NCI-H1436 treated with DMSO at 0.1 percent for 48 hours (cell line): ENCODE results near the gene SLC25A42.
"Not testable (repeated sequence)": the region's sequence is repeated elsewhere in the genome, so short reads cannot be mapped to it uniquely, and the experiment has no call there.

Experiments
- DNase-seq: peaks from one replicate; lab custom pipeline; 2025; lab: John Stamatoyannopoulos, UW

The SLC25A42 gene, protein sequence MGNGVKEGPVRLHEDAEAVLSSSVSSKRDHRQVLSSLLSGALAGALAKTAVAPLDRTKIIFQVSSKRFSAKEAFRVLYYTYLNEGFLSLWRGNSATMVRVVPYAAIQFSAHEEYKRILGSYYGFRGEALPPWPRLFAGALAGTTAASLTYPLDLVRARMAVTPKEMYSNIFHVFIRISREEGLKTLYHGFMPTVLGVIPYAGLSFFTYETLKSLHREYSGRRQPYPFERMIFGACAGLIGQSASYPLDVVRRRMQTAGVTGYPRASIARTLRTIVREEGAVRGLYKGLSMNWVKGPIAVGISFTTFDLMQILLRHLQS

DNA sequence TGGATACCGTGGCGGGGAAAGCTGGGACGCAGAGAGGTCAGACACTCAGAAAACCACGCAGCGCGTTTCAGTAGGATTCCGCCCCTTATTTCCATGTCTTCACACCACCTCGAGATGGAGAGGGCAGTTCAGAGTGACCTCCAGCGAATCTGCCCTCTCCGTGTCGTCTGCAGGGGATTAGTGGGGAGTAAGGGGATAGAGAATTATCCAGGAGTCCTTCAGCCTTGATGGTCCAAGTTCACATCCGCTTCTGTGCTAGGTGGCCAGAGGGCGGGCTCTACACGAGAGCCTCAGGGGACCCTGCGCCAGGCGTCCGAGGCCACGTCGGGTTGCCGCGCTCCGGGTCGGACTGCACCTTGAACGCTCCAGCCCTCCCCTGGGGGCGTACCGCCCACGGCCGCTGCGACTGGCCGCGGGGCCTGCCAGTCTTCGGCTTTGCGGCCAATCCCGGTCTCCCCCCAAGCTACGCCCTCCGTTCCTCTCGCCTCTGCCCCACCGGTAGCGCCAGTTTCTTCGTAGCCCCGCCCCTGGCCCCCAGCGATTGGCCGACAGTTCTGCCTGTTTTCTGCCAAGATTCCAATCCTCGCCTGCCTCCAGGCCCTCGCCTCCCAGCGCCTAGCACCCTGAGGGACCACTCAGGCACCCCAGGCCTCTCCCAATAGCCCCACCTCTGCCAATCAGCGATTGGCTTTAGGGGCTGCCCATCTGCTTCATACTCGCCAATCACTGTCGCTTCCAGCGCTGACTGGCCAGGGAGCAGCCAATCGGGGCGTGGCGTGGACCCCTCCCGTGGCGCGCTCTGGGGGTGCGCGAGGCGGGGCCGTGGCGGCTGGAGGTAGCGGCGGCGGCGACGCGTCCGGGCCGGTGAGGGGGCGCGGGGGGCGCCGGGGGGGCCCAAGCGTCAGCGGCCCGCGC lies at the start of gene SLC25A42:
TSS of gene SLC25A42 (plus strand) at position 812 of the 915 bp plus-strand sequence. CDS start 32,131 bp downstream, outside the sequence.
- DNase-seq = peak; percentile 94

GRCh38 chr19:19021115-19021514 lies 42.7 kb upstream of the SLC25A42 start:
- DNase-seq = no peak

GRCh38 chr19:19022380-19022961 lies 41.3 kb upstream of the SLC25A42 start:
- no peak for DNase-seq

GRCh38 chr19:19023376-19023775 lies 40.4 kb upstream of the SLC25A42 start:
- DNase-seq = not testable (repeated sequence)

GRCh38 chr19:19025861-19026260 lies 37.9 kb upstream of the SLC25A42 start:
- no peak for DNase-seq

DNA sequence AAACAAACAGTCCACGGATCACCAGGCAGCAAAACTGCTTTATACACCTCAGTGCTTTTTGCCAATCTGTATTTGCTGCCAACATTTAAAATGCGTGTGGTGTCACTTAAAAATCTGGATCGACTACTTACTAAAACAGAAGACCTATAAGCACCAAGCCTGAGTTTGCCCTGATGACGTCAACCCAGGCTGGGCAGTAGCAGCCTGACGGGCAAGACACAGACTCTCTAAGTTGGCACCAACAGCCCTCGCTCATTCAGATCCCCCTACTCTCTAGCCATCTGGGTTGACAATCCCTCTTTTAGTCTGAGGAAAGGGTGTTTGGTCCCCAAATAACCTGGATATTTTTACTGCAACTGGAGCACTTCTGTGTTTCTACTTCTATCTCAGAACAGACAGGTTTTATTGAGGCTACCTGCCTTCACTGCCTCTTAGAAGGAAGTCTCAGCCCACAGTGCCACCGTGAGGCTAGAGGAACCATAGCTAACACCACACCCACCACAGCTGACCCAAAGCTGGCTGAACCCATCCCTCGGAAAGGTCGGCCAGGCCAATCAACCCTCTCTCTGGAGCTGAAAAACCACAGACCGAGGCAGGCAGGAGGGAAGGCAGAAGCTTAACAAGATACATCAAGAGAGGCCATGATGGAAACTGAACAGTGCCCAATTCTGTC lies 37.4 kb upstream of the SLC25A42 start:
- DNase-seq = no peak

GRCh38 chr19:19027228-19027627 lies 36.6 kb upstream of the SLC25A42 start:
- no peak for DNase-seq

GRCh38 chr19:19028526-19028925 lies 35.3 kb upstream of the SLC25A42 start:
- DNase-seq = no peak

DNA sequence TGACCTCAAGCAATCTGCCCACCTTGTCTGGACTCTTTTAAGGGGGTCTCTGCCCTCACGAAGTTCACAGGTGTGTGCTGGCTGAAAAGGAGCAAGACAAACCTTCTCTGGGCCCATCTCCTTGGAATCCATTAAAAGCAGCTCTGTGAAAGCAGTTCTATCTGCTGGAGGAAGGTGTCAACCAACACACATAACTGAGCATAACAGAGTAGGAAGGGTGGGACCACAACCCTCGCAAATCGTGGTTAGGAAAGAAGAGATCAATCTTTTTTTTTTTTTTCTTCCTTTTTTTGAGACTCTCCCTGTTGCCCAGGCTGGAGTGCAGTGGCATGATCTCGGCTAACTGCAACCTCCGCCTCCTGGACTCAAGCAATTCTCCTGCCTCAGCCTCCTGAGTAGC lies 31.9 kb upstream of the SLC25A42 start:
- no peak for DNase-seq

DNA sequence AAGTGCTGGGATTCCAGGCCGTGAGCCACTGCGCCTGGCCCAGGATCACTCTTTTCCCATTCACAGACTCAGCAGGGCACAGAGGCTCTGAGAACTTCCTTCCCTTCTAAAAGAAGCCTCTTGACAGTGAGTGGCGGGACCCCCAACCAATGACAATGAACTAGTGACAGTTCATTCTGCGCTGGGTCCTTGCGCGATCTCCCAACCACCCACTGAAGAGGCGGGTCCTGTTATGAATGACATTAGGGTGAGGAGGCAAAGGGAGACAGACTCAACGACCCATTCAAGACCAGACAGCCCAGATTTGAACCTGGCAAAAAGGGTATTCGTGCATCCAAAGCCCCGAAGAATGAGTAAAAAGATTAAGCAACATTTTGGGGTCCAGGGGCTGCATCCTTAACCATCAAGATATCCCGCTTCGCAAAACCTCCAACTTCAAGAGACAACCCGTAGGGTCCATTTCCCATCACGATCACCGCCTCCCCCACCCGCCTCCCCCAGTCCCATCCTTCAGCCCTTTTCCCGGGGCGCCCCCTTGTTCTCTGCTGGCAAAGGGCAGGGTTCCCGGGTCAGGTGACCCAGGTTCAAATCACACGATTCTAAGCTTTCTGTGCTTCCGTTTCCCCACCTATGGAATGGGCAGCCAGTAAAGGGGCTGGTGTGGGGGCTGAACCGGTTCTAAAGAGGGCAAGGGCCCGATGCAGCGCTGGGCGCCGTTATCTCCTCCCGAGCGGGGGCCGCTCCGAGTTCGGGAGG lies 31.2 kb upstream of the SLC25A42 start:
- DNase-seq = peak; percentile 79

DNA sequence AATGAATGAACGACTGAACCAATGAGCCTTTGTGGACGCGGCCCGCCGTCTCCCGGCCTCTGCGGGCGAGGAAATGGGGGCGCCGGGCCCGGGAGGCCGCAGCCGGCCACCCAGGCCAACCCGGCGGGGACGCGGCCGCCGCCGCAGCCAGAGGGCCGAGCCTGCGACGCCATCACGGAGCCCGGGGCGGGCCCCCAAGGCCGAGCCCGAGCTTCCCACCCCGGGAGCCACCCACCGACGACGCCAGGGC lies 30.7 kb upstream of the SLC25A42 start:
- no peak for DNase-seq

GRCh38 chr19:19033426-19034203 lies 30.2 kb upstream of the SLC25A42 start, which contains the start of the genes ARMC6 and SUGP2:
Gene ARMC6 (plus strand): TSS chr19:19033603. CDS start chr19:19034210, 607 bp downstream.
Gene SUGP2 (minus strand): TSS chr19:19033517. CDS start chr19:19031071, 2,446 bp downstream.
- peak; percentile 32 for DNase-seq

- DNase-seq = no peak
Observed at GRCh38 chr19:19034204-19034624, 29.6 kb upstream of the SLC25A42 start.

DNA sequence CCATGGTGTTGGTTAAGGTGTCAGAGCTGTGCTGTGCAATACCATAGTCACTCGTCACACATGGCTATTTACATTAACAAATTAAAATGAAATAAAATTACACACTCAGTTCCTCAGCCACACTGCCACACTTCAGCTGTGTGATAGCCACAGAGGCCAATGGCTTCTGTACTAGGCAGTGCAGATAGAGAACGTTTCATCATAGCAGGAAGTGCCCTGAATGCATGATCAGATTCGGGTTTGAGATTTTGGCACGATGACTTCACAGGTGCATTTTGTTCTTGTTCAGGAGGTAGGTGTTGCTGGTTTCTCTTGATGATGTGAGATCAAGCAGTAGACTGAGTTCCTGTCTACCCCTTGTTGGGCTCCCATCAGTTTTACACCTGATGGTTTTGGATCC lies 23.9 kb upstream of the SLC25A42 start:
- DNase-seq = no peak

DNA sequence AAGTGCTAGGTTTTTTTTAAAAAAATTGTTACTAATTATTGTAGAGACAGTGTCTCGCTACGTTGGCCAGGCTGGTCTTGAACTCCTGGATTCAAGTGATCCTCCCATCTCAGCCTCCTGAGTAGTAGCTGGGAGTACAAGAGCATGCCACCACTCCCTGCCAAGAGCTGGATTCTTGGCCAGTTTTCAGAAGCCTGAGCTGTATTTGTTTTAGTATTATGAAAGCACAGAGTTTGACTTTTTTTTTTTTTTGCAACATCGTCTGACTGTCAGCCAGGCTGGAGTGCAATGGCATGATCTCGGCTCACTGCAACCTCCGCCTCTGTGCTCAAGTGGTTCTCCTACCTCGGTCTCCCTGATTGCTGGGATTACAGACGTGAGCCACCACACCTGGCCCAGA lies 23.4 kb upstream of the SLC25A42 start:
- DNase-seq = no peak

DNA sequence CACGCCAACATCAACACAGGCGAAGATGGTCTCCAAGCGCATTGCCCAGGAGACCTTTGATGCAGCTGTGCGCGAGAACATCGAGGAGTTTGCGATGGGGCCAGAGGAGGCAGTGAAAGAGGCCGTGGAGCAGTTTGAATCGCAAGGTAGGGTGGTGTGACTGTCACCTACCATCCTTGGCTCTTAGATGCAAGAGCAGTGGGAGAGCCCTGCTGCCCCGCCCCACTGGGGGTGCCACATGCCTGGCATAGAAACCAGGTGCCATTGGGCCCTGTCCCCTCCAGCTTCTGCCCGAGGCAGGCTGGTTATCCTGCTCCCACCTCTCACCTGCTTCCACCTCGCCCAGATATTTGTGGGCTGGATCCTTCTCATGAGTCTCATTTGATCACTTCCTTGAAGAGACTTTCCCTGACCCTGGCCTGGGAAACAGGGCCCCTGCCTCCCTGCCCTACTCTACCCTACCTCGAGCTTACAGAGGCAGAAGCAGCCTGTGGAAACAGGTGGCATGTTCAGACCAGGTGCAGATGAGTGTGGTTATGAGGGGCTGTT lies 21.0 kb upstream of the SLC25A42 start:
- no peak for DNase-seq

- no peak for DNase-seq
Observed at GRCh38 chr19:19043481-19043880, 20.3 kb upstream of the SLC25A42 start.

GRCh38 chr19:19043881-19044280 lies 19.9 kb upstream of the SLC25A42 start:
- DNase-seq = no peak

GRCh38 chr19:19049406-19049805 lies 14.4 kb upstream of the SLC25A42 start:
- DNase-seq = no peak

DNA sequence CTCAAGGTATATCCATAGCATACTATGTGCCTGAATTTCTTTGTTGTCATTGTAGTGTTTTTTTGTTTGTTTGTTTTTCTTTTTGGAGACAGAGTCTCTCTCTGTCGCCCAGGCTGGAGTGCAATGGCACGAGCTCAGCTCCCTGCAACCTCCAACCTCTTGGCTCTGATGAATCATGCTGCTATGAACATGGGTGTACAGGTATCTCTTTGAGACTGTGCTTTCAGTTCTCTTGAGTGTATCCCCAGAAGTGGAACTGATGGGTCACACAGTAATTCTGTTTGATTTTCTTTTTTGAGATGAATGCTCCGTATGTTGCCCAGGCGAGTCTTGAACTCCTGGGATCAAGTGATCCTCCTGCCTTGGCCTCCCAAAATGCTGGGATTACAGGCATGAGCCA lies 13.7 kb upstream of the SLC25A42 start:
- DNase-seq = no peak
